HPDE6-E6E7 (cell line): ENCODE data around the gene VPS26C.

ENCODE experiments used
- DNase-seq: peaks from one replicate; pipeline ENCODE4 v3.0.0; 2011; ENCODE audit warnings: missing footprints; ENCODE audit errors: extremely low spot score

VPS26C gene

GRCh38 chr21:37264808-37265207 is 2.3 kb downstream of the VPS26C start:
- DNase-seq = no peak

- no peak for DNase-seq
Measured at GRCh38 chr21:37263827-37264600, 3.1 kb downstream of the VPS26C start.

- DNase-seq = no peak
Measured at GRCh38 chr21:37259426-37259825, 7.7 kb downstream of the VPS26C start.

- DNase-seq = peak; percentile 23
Measured at GRCh38 chr21:37257967-37258877, 8.9 kb downstream of the VPS26C start.

GRCh38 chr21:37257511-37257966 is 9.6 kb downstream of the VPS26C start:
- DNase-seq = no peak

- no peak for DNase-seq
Measured at GRCh38 chr21:37253991-37254390, 13.1 kb downstream of the VPS26C start.

GRCh38 chr21:37251294-37251634 is 15.9 kb downstream of the VPS26C start:
- DNase-seq = no peak

- DNase-seq = no peak
Measured at GRCh38 chr21:37249112-37249904, 17.8 kb downstream of the VPS26C start.

GRCh38 chr21:37248298-37248697 is 18.8 kb downstream of the VPS26C start:
- no peak for DNase-seq

GRCh38 chr21:37245151-37245550 is 22.0 kb downstream of the VPS26C start:
- no peak for DNase-seq

- no peak for DNase-seq
Measured at GRCh38 chr21:37244501-37245095, 22.5 kb downstream of the VPS26C start.

GRCh38 chr21:37243961-37244360 is 23.2 kb downstream of the VPS26C start:
- DNase-seq = no peak

- DNase-seq = no peak
Measured at GRCh38 chr21:37241426-37241825, 25.7 kb downstream of the VPS26C start.

GRCh38 chr21:37240978-37241377 is 26.2 kb downstream of the VPS26C start:
- no peak for DNase-seq

GRCh38 chr21:37237764-37238163 is 29.4 kb downstream of the VPS26C start:
- DNase-seq = no peak

- no peak for DNase-seq
Measured at GRCh38 chr21:37237346-37237745, 29.8 kb downstream of the VPS26C start.

GRCh38 chr21:37233551-37234146 is 33.5 kb downstream of the VPS26C start:
- no peak for DNase-seq

- no peak for DNase-seq
Measured at GRCh38 chr21:37232274-37233018, 34.7 kb downstream of the VPS26C start.

- no peak for DNase-seq
Measured at GRCh38 chr21:37231671-37232070, 35.5 kb downstream of the VPS26C start.

GRCh38 chr21:37231249-37231645 is 35.9 kb downstream of the VPS26C start:
- DNase-seq = no peak
